GM12878 (cell line): ENCODE results near the gene SUPT6H. TPM values are rescaled to one million over a fixed set of nuclear protein-coding genes. Genes with fewer than 3 reads are reported as not detected.

Experiments used
- BACH1 ChIP-seq: fragments of 450-650 bp; IDR thresholded peaks from 2 replicates; pipeline ENCODE4 v1.6.1; 2017; ENCODE audit warnings: mild to moderate bottlenecking, borderline replicate concordance
- BHLHE40 ChIP-seq, 2 experiments: fragments of 450-650 bp in 1 of 2; IDR thresholded peaks; 2 replicates each; pipeline ENCODE4 v1.6.1; 2011 to 2017; ENCODE audit warnings: low read depth in 2 of 2, borderline replicate concordance in 1 of 2, improper control_type of control experiment in 1 of 2, low read length in 1 of 2, mild to moderate bottlenecking in 1 of 2
- BRCA1 ChIP-seq: IDR thresholded peaks from 2 replicates; pipeline ENCODE4 v1.6.1; 2011; ENCODE audit warnings: low read depth, low read length, improper control_type of control experiment
- CHD2 ChIP-seq: IDR thresholded peaks from 2 replicates; pipeline ENCODE4 v1.6.1; 2011; ENCODE audit warnings: low read depth, low read length, improper control_type of control experiment, borderline replicate concordance
- CREB1 ChIP-seq: IDR thresholded peaks from 2 replicates; pipeline ENCODE4 v1.6.1; 2012; ENCODE audit warnings: low read depth, mild to moderate bottlenecking, inconsistent platforms
- EGR1 ChIP-seq, 2 experiments: IDR thresholded peaks; 1 replicate in 1 of 2; 2 replicates in 1 of 2; pipeline ENCODE4 v1.6.1; 2011 to 2012; ENCODE audit warnings: low read depth in 2 of 2, low read length in 2 of 2, borderline replicate concordance in 1 of 2, mild to moderate bottlenecking in 1 of 2, moderate library complexity in 1 of 2
- LARP7 ChIP-seq: fragments of 450-650 bp; IDR thresholded peaks from 2 replicates; pipeline ENCODE4 v1.6.1; 2017; ENCODE audit warnings: mild to moderate bottlenecking
- MEF2B ChIP-seq: fragments of 450-650 bp; IDR thresholded peaks from 2 replicates; pipeline ENCODE4 v1.6.1; 2018; ENCODE audit warnings: mild to moderate bottlenecking, moderate library complexity; ENCODE audit not compliant: partially characterized antibody, poor library complexity, severe bottlenecking
- NBN ChIP-seq: fragments of 450-650 bp; IDR thresholded peaks from 2 replicates; pipeline ENCODE4 v1.6.1; 2016
- POLR2A ChIP-seq: IDR thresholded peaks from 2 replicates; pipeline ENCODE4 v1.6.1; 2011; ENCODE audit warnings: low read depth, mild to moderate bottlenecking, low read length
- RFX5 ChIP-seq: IDR thresholded peaks from 2 replicates; pipeline ENCODE4 v1.6.1; 2011; ENCODE audit warnings: low read depth, low read length, improper control_type of control experiment
- SMAD5 ChIP-seq: IDR thresholded peaks from 2 replicates; pipeline ENCODE4 v1.6.1; 2016; ENCODE audit warnings: antibody characterized with exemption, low read depth
- SMARCA5 ChIP-seq: fragments of 450-650 bp; IDR thresholded peaks from 2 replicates; pipeline ENCODE4 v1.6.1; 2017; ENCODE audit warnings: mild to moderate bottlenecking
- STAT1 ChIP-seq: fragments of 450-650 bp; conservative IDR thresholded peaks from 2 replicates; pipeline ENCODE4 v1.6.1; 2014; ENCODE audit warnings: antibody characterized with exemption, mild to moderate bottlenecking
- TBL1XR1 ChIP-seq: IDR thresholded peaks from 2 replicates; pipeline ENCODE4 v1.6.1; 2012; ENCODE audit warnings: low read depth, low read length, improper control_type of control experiment
- TCF12 ChIP-seq: IDR thresholded peaks from 2 replicates; pipeline ENCODE4 v1.6.1; 2011; ENCODE audit warnings: low read depth, mild to moderate bottlenecking, low read length
- TCF3 ChIP-seq: IDR thresholded peaks from 2 replicates; pipeline ENCODE4 v1.6.1; 2012; ENCODE audit warnings: low read depth, mild to moderate bottlenecking, low read length, borderline replicate concordance; ENCODE audit not compliant: insufficient read depth
- ZBED1 ChIP-seq: IDR thresholded peaks from 2 replicates; pipeline ENCODE4 v1.6.1; 2016; ENCODE audit warnings: borderline replicate concordance
- ZNF687 ChIP-seq: fragments of 450-650 bp; IDR thresholded peaks from 2 replicates; pipeline ENCODE4 v1.6.1; 2017; ENCODE audit warnings: mild to moderate bottlenecking, moderate library complexity
- polyA plus RNA-seq, 11 experiments: library from polyadenylated mRNA; depleted of rRNA in 4 of 11; unstranded in 6 of 11; stranded (reverse) in 5 of 11; fragments of >200 nt; fragmentation: Nextera tagmentation in 4 of 11; fragmentation: Illumina TruSeq in 1 of 11; extraction: Ambion mirVana in 4 of 11; extraction: Trizol in 1 of 11; gene quantifications; 1 replicate in 1 of 11; 2 replicates in 10 of 11; pipeline versions ENCODE4 v1.2.1 to v1.2.3, GENCODE V29; 2011 to 2016; ENCODE audit warnings: inconsistent platforms in 2 of 11, missing spikeins in 2 of 11, low read depth in 1 of 11
- total RNA-seq, 4 experiments: library from RNA; depleted of rRNA in 3 of 4; stranded (reverse); fragments of >200 nt in 3 of 4; fragmentation: Illumina TruSeq in 1 of 4; extraction: Trizol in 1 of 4; gene quantifications; 2 replicates each; pipeline versions ENCODE4 v1.2.1 to v1.2.3, GENCODE V29; 2013 to 2021
- TF ChIP-seq, protein P1 (sequence below): IDR thresholded peaks from 2 replicates; pipeline ENCODE4 v1.6.1; 2012; ENCODE audit warnings: low read length, inconsistent platforms
- TF ChIP-seq, protein P2 (sequence below): fragments of 450-650 bp; IDR thresholded peaks from 2 replicates; pipeline ENCODE4 v1.6.1; 2017; ENCODE audit warnings: low read depth, mild to moderate bottlenecking, moderate library complexity
- TF ChIP-seq, protein P3 (sequence below): fragments of 450-650 bp; IDR thresholded peaks from 2 replicates; pipeline ENCODE4 v1.6.1; 2016; ENCODE audit warnings: mild to moderate bottlenecking

The SUPT6H gene
- total and polyA plus RNA-seq, 10 of the 15 experiments (the other 5 are each of a cell fraction or from before 2014, with no cell fraction given) = 1.7 to 58.8 (median 37.7) TPM

GRCh38 chr17:28737770-28738679, 76.0 kb downstream of the SUPT6H start (continued):
- TF ChIP-seq, protein P1, sequence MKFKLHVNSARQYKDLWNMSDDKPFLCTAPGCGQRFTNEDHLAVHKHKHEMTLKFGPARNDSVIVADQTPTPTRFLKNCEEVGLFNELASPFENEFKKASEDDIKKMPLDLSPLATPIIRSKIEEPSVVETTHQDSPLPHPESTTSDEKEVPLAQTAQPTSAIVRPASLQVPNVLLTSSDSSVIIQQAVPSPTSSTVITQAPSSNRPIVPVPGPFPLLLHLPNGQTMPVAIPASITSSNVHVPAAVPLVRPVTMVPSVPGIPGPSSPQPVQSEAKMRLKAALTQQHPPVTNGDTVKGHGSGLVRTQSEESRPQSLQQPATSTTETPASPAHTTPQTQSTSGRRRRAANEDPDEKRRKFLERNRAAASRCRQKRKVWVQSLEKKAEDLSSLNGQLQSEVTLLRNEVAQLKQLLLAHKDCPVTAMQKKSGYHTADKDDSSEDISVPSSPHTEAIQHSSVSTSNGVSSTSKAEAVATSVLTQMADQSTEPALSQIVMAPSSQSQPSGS = no peak
- TF ChIP-seq LARP7 = 0 out of 2 replicates have a peak, but pooled peaks have one; percentile 10
- TF ChIP-seq RFX5 = no peak
- peak; percentile 63; the same call in 1 of the 2 replicates for TF ChIP-seq BACH1
- TF ChIP-seq BHLHE40 (IDR thresholded peaks at IDR 0.05; ENCODE audit: borderline replicate concordance in 1 of 2, low read depth in 2 of 2, low read length in 1 of 2) = peak; percentile 91 to 94
- TF ChIP-seq STAT1 = 0 out of 2 replicates have a peak, but pooled peaks have one; percentile 25
- no peak for TF ChIP-seq EGR1 (IDR thresholded peaks at IDR 0.05; ENCODE audit: borderline replicate concordance in 1 of 2, low read depth in 2 of 2, low read length in 2 of 2)
- TF ChIP-seq ZBED1 = peak; percentile 54; the same call in 1 of the 2 replicates
- peak; percentile 46; the same call in 1 of the 2 replicates for TF ChIP-seq TCF3
- TF ChIP-seq CHD2 = peak; percentile 96
- TF ChIP-seq, protein P2, sequence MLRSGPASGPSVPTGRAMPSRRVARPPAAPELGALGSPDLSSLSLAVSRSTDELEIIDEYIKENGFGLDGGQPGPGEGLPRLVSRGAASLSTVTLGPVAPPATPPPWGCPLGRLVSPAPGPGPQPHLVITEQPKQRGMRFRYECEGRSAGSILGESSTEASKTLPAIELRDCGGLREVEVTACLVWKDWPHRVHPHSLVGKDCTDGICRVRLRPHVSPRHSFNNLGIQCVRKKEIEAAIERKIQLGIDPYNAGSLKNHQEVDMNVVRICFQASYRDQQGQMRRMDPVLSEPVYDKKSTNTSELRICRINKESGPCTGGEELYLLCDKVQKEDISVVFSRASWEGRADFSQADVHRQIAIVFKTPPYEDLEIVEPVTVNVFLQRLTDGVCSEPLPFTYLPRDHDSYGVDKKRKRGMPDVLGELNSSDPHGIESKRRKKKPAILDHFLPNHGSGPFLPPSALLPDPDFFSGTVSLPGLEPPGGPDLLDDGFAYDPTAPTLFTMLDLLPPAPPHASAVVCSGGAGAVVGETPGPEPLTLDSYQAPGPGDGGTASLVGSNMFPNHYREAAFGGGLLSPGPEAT = no peak
- 0 out of 2 replicates have a peak, but pooled peaks have one; percentile 45 for TF ChIP-seq TBL1XR1
- TF ChIP-seq MEF2B = peak; percentile 39
- peak; percentile 99 for TF ChIP-seq ZNF687
- TF ChIP-seq BRCA1 = peak; percentile 13
- TF ChIP-seq NBN = peak; percentile 62; the same call in 1 of the 2 replicates
- TF ChIP-seq SMAD5 = peak; percentile 87; the same call in 1 of the 2 replicates
- TF ChIP-seq CREB1 = no peak
- TF ChIP-seq TCF12 = 0 out of 2 replicates have a peak, but pooled peaks have one; percentile 11
- peak; percentile 72; the same call in 1 of the 2 replicates for TF ChIP-seq SMARCA5
- peak; percentile 83 for TF ChIP-seq POLR2A
- TF ChIP-seq, protein P3, sequence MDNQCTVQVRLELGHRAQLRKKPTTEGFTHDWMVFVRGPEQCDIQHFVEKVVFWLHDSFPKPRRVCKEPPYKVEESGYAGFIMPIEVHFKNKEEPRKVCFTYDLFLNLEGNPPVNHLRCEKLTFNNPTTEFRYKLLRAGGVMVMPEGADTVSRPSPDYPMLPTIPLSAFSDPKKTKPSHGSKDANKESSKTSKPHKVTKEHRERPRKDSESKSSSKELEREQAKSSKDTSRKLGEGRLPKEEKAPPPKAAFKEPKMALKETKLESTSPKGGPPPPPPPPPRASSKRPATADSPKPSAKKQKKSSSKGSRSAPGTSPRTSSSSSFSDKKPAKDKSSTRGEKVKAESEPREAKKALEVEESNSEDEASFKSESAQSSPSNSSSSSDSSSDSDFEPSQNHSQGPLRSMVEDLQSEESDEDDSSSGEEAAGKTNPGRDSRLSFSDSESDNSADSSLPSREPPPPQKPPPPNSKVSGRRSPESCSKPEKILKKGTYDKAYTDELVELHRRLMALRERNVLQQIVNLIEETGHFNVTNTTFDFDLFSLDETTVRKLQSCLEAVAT = peak; percentile 61
